Sigmoid colon (tissue), 7 donors: Measurements from ENCODE around the gene SLN. TPM values are rescaled to one million over a fixed set of nuclear protein-coding genes. Genes with fewer than 3 reads are reported as not detected.

Experiments
- DNase-seq: peaks from one replicate; pipeline ENCODE4 v3.0.0-alpha.2; 2019
- H3K27ac ChIP-seq, 4 donors: fragments of 200-600 bp; sonication (generic); one replicate each; pipeline ENCODE4 v1.5.1; 2016 to 2019; ENCODE audit warnings: mild to moderate bottlenecking in 1 of 4
- H3K27me3 ChIP-seq, 3 donors: fragments of 200-600 bp; sonication (generic); one replicate each; pipeline ENCODE4 v1.5.1; 2019; ENCODE audit warnings: mild to moderate bottlenecking in 1 of 3
- H3K36me3 ChIP-seq, 4 donors: fragments of 200-600 bp; sonication (generic); one replicate each; pipeline ENCODE4 v1.5.1; 2016 to 2019
- H3K4me1 ChIP-seq, 4 donors: fragments of 200-600 bp; sonication (generic); one replicate each; pipeline ENCODE4 v1.5.1; 2017 to 2019
- H3K4me3 ChIP-seq, 4 donors: fragments of 200-600 bp; sonication (generic); one replicate each; pipeline ENCODE4 v1.5.1; 2017 to 2019; ENCODE audit warnings: mild to moderate bottlenecking in 2 of 4, moderate library complexity in 1 of 4
- H3K9me3 ChIP-seq, 4 donors: fragments of 200-600 bp in 3 of 4; sonication (generic) in 3 of 4; one replicate each; pipeline versions ENCODE4 v1.5.1 to v1.6.1; 2013 to 2019
- EP300 ChIP-seq, 4 donors: sonication (generic); formaldehyde crosslinking; IDR thresholded peaks; one replicate each; pipeline ENCODE4 v1.6.1; 2017; ENCODE audit warnings: antibody characterized with exemption in 4 of 4
- POLR2A ChIP-seq, 2 donors: fragments of 450-650 bp; IDR thresholded peaks; one replicate each; pipeline ENCODE4 v1.6.1; 2016; ENCODE audit warnings: antibody characterized with exemption in 2 of 2, mild to moderate bottlenecking in 2 of 2, moderate library complexity in 2 of 2
- POLR2AphosphoS5 ChIP-seq, 4 donors: sonication (generic); formaldehyde crosslinking; IDR thresholded peaks; one replicate each; pipeline ENCODE4 v1.6.1; 2017; ENCODE audit warnings: antibody characterized with exemption in 4 of 4
- WGBS, 2 donors: extraction: QIAGEN DNeasy Blood & Tissue Kit; methylation state at CpG; one replicate each; pipeline ENCODE4 v1.1.7; 2013; 5-methylcytosine and 5-hydroxymethylcytosine counted together
- intact Hi-C: fragments of 100-400 bp; cut with DNase I; formaldehyde crosslinking; loops from one replicate; pipeline ENCODE4 v1.15.1; 2023
- polyA plus RNA-seq, 3 donors: library from polyadenylated mRNA; stranded (reverse); fragments of 200-250 nt; gene quantifications; one replicate each; pipeline ENCODE4 v1.2.3, GENCODE V29; 2013
- total RNA-seq, 4 donors: library from RNA; depleted of rRNA; stranded (reverse); fragments of >200 nt; gene quantifications; one replicate each; pipeline ENCODE4 v1.1.0, GENCODE V29; 2016
- TF ChIP-seq, protein P1 (sequence below), 4 experiments: fragments of 450-650 bp in 3 of 4; fragments of 200-600 bp in 1 of 4; IDR thresholded peaks; one replicate each; pipeline ENCODE4 v1.5.1; 2016 to 2019; ENCODE audit warnings: antibody characterized with exemption in 4 of 4, mild to moderate bottlenecking in 3 of 4, moderate library complexity in 2 of 4
- donor health status: healthy with polysubstance abuse.
- donor health status: Bipolar disorder and iron deficiency.
- donor health status: healthy.

Gene SLN
- total and polyA plus RNA-seq, 7 donors = not detected

DNA sequence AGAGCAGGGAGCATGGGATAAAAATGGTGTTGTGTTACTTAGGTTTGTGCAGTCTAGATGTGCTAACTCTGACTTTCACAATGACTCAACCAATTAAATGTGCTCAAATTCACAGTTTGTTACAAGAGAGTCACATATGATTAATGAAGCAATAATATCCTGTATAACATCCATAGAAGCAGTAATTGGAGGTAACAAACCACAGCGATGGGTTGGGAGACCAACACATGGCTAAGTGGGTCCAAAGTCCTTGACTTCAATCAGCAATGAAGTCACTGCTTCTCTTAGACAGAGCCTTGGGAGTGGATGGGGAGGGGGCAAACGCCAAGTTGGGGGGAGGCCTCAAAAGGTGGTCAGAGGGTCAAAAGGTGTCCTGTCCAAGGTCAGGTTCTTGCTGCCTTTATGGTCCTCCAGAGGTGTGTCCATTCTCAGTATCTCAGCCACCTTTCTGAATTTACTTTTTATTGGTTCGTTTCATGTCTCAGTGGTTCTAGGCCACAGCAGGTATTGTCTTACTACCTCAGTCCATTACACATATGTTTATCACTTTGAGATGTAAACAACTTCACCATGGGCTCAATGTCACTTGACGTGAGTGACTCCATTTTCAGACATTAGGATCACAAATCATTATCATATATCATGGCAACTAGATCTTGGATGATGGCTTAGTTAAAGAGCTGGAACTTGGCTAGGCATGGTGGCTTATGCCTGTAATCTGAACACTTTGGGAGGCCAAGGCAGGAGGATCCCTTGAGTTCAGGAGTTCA lies 32.4 kb downstream of the SLN start:
- TF ChIP-seq EP300 (IDR thresholded peaks at IDR 0.05) (no peak), POLR2A (IDR thresholded peaks at IDR 0.05) (no peak), POLR2AphosphoS5 (IDR thresholded peaks at IDR 0.05) (no peak)
- TF ChIP-seq, protein P1, sequence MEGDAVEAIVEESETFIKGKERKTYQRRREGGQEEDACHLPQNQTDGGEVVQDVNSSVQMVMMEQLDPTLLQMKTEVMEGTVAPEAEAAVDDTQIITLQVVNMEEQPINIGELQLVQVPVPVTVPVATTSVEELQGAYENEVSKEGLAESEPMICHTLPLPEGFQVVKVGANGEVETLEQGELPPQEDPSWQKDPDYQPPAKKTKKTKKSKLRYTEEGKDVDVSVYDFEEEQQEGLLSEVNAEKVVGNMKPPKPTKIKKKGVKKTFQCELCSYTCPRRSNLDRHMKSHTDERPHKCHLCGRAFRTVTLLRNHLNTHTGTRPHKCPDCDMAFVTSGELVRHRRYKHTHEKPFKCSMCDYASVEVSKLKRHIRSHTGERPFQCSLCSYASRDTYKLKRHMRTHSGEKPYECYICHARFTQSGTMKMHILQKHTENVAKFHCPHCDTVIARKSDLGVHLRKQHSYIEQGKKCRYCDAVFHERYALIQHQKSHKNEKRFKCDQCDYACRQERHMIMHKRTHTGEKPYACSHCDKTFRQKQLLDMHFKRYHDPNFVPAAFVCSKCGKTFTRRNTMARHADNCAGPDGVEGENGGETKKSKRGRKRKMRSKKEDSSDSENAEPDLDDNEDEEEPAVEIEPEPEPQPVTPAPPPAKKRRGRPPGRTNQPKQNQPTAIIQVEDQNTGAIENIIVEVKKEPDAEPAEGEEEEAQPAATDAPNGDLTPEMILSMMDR (IDR thresholded peaks at IDR 0.05) = no peak
- Histone ChIP-seq H3K4me3 (no peak overlapping the region), H3K4me1 (no peaks in the 10 kb centered on the region), H3K27ac (no peak overlapping the region), H3K36me3 (no peaks in the 10 kb centered on the region), H3K27me3 (no peaks in the 10 kb centered on the region), H3K9me3 (no peaks in the 10 kb centered on the region)
- 62 to 82% methylated on average over 4 of the region's 4 CpGs for WGBS, 2 donors
- no peak for DNase-seq
- intact Hi-C loops = no loop called here

DNA sequence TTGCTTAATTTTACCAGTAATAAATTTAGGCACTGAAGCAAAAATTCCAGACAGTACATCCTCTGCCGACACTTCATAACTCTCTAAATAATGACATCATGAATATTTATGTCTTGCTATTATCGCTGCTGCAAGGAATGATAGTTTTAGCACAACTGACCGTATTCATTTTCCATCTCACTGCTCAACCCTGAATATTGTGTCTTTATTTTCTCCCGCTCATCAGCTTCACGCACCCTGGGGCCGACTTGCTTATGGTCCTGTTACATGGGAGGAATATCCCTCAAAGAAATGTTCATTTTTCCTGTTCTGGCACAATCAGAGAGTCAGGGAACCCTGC lies 33.3 kb downstream of the SLN start:
- intact Hi-C loops = no loop called here
- H3K4me3 ChIP-seq = no peak overlapping the region
- H3K4me1 ChIP-seq = no peaks in the 10 kb centered on the region
- no peaks in the 10 kb centered on the region for H3K36me3 ChIP-seq
- H3K27me3 ChIP-seq = no peaks in the 10 kb centered on the region
- DNase-seq = no peak
- WGBS, 2 donors = 74 to 77% methylated on average over 6 of the region's 6 CpGs
- TF ChIP-seq POLR2A (IDR thresholded peaks at IDR 0.05) = no peak
- no peak for TF ChIP-seq EP300 (IDR thresholded peaks at IDR 0.05)
- TF ChIP-seq, protein P1 (IDR thresholded peaks at IDR 0.05) = no peak
- TF ChIP-seq POLR2AphosphoS5 (IDR thresholded peaks at IDR 0.05) = no peak
- no peaks in the 10 kb centered on the region for H3K9me3 ChIP-seq
- H3K27ac ChIP-seq = no peak overlapping the region

DNA sequence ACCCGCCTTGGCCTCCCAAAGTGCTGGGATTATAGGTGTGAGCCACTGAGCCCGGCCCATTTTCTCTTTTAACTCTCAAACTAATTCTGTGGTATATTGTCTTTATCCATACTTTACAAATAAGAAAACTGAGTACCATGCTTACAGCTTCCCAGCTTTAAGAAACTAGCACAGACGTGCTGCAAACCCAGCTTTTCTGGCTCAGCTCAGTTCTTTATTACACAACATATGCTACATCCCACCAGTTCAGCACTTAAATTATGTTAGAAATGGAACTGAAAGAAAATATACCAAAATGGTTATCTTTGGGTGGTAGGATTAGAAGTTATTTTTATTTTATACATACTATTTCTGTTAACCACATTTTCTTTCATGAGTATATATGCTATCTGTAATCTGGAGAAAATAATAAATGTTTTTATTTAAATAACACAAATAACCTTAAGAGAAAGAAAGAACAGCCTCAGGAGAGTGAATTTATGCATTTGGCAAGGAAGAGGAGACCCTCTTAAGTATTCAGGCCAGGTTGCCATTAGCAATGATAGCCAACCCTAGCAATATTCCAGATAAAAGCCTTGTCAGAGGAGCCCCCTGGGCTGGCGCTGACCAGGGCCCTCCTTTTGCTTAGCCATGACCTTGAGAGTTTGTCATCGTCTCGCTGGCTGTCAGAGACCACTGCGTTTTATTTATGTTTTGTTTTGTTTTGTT lies 33.8 kb downstream of the SLN start:
- Histone ChIP-seq H3K4me1 (no peaks in the 10 kb centered on the region), H3K4me3 (no peak overlapping the region), H3K9me3 (no peaks in the 10 kb centered on the region), H3K36me3 (no peaks in the 10 kb centered on the region), H3K27ac (no peak overlapping the region), H3K27me3 (no peaks in the 10 kb centered on the region)
- no peak for DNase-seq
- 69 to 76% methylated on average over 7 of the region's 7 CpGs for WGBS, 2 donors
- intact Hi-C loops = no loop called here
- TF ChIP-seq EP300 (IDR thresholded peaks at IDR 0.05) (no peak), POLR2AphosphoS5 (IDR thresholded peaks at IDR 0.05) (no peak), POLR2A (IDR thresholded peaks at IDR 0.05) (no peak)
- TF ChIP-seq, protein P1 (IDR thresholded peaks at IDR 0.05) = no peak

DNA sequence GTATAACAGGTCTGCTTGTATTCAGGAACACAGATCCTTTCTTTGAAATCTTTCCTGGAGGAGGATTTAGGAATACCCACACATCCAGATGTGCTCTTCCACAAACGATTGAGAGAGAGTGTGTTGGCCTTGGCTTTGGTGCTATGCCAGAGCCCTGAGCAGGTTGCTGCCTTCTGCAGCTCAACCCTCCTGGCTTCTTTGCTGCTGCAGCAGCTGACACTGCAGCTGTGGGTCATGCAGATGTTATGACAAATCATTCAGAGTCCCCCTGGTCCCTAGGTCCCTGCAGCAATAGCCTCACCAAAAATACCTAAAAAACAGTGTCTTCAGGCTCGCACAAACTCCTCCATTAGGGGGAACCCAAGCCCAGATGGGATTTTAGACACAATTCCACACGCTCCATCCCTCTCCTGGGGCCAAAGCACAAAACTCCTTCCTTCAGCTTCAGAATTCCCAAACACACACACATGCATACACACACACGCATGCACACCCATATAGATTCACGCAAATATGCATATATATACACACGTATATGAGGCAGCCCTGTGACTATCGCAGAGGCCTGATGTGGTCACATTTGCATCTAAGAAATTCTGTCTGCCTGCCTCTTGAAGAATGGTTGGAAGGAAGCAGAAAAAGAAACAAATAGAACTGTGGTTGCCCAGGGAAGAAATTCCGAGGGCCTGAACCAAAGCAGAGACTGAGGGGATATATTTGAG lies 35.4 kb downstream of the SLN start:
- 78 to 80% methylated on average over 8 of the region's 8 CpGs for WGBS, 2 donors
- Histone ChIP-seq H3K4me3 (no peak overlapping the region), H3K27ac (no peak overlapping the region), H3K27me3 (no peaks in the 10 kb centered on the region), H3K36me3 (no peaks in the 10 kb centered on the region), H3K9me3 (no peaks in the 10 kb centered on the region), H3K4me1 (no peaks in the 10 kb centered on the region)
- intact Hi-C loops = no loop called here
- TF ChIP-seq, protein P1 (IDR thresholded peaks at IDR 0.05) = no peak
- TF ChIP-seq POLR2A (IDR thresholded peaks at IDR 0.05) = no peak
- no peak for TF ChIP-seq POLR2AphosphoS5 (IDR thresholded peaks at IDR 0.05)
- no peak for TF ChIP-seq EP300 (IDR thresholded peaks at IDR 0.05)
- DNase-seq = no peak
